B cell (primary cell): ENCODE measurements around the gene VANGL2.

Experiments used
- EZH2 ChIP-seq: IDR thresholded peaks from 2 replicates; pipeline ENCODE4 v1.6.1; 2012; ENCODE audit warnings: borderline replicate concordance, low read depth, mild to moderate bottlenecking, moderate library complexity, low read length; ENCODE audit not compliant: insufficient read depth, poor library complexity, severe bottlenecking
- TF ChIP-seq, protein P1 (sequence below): fragments of 200-600 bp; IDR thresholded peaks from one replicate; pipeline ENCODE4 v1.8.0; 2022; ENCODE audit warnings: antibody characterized with exemption, mild to moderate bottlenecking

GRCh38 chr1:160460683-160461287, 60.4 kb downstream of the VANGL2 start:
- TF ChIP-seq, protein P1, sequence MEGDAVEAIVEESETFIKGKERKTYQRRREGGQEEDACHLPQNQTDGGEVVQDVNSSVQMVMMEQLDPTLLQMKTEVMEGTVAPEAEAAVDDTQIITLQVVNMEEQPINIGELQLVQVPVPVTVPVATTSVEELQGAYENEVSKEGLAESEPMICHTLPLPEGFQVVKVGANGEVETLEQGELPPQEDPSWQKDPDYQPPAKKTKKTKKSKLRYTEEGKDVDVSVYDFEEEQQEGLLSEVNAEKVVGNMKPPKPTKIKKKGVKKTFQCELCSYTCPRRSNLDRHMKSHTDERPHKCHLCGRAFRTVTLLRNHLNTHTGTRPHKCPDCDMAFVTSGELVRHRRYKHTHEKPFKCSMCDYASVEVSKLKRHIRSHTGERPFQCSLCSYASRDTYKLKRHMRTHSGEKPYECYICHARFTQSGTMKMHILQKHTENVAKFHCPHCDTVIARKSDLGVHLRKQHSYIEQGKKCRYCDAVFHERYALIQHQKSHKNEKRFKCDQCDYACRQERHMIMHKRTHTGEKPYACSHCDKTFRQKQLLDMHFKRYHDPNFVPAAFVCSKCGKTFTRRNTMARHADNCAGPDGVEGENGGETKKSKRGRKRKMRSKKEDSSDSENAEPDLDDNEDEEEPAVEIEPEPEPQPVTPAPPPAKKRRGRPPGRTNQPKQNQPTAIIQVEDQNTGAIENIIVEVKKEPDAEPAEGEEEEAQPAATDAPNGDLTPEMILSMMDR, result no peak
- no peak for TF ChIP-seq EZH2
